ENCODE data around the gene TSKS. TPM values are rescaled to one million over a fixed set of nuclear protein-coding genes. Genes with fewer than 3 reads are reported as not detected.

Gene TSKS
- polyA plus RNA-seq, 3 donors: 0.37 to 0.81 (median 0.51) TPM

DNA sequence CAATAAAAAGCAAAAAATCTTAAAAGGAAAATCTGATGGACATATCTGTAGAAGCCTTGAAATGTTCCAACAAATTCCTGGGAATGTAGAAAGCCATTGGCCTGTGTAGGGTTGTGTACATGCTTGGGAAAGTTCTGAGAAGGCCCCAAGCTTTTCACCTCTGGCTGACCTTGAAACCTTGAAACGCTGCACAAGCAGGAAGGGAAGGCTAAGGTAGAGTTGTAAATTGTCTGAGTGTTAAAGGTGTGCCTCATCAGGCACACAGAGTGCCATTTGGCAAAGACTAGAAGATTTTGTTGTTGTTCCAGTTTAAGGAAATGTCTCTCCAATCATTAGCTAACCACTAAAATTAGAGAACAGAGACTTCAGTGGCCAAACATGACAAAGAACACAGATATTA, 10.4 kb downstream of the TSKS start:
- peaks cover 8 to 23% (median 18%) of the 10 kb centered on the region in 7 donors for H3K9me3 Mint-ChIP-seq
- H3K27ac ChIP-seq (ENCODE audit: low read depth in 1 of 2, low read length in 2 of 2): no peak overlapping the region
- no peaks in the 10 kb centered on the region for H4K20me1 ChIP-seq (ENCODE audit: insufficient read depth, low read length)
- H3K27ac Mint-ChIP-seq: no peak overlapping the region
- H3K27me3 Mint-ChIP-seq (ENCODE audit: low read depth in 3 of 3): peaks cover 0 to 8% (median 3%) of the 10 kb centered on the region in 3 donors
- H2AFZ ChIP-seq (ENCODE audit: insufficient read depth, low read depth, low read length, poor library complexity, severe bottlenecking): no peak overlapping the region
- TF ChIP-seq, protein P1, sequence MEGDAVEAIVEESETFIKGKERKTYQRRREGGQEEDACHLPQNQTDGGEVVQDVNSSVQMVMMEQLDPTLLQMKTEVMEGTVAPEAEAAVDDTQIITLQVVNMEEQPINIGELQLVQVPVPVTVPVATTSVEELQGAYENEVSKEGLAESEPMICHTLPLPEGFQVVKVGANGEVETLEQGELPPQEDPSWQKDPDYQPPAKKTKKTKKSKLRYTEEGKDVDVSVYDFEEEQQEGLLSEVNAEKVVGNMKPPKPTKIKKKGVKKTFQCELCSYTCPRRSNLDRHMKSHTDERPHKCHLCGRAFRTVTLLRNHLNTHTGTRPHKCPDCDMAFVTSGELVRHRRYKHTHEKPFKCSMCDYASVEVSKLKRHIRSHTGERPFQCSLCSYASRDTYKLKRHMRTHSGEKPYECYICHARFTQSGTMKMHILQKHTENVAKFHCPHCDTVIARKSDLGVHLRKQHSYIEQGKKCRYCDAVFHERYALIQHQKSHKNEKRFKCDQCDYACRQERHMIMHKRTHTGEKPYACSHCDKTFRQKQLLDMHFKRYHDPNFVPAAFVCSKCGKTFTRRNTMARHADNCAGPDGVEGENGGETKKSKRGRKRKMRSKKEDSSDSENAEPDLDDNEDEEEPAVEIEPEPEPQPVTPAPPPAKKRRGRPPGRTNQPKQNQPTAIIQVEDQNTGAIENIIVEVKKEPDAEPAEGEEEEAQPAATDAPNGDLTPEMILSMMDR (IDR thresholded peaks at IDR 0.05): no peak
- H3K9me3 ChIP-seq (replicated peaks in 1 of 2; ENCODE audit: control insufficient read depth in 1 of 2, insufficient read depth in 1 of 2, low read length in 2 of 2): peaks cover 8 to 12% of the 10 kb centered on the region in 2 donors
- intact Hi-C loops (cut with micrococcal nuclease): no loop called here
- no peak overlapping the region for H3K4me3 Mint-ChIP-seq
- no peaks in the 10 kb centered on the region for H3K36me3 Mint-ChIP-seq
- DNase-seq: no peak
- no peaks in the 10 kb centered on the region for H3K79me2 ChIP-seq (ENCODE audit: insufficient read depth, low read length)
- 75% methylated on average over 1 of the region's 1 CpG for WGBS (ENCODE audit: insufficient coverage)
- H3K36me3 ChIP-seq (replicated peaks in 1 of 2; ENCODE audit: control insufficient read depth in 1 of 2, insufficient read depth in 2 of 2, low read length in 2 of 2): no peaks in the 10 kb centered on the region
- no peak overlapping the region for H3K4me3 ChIP-seq (replicated peaks in 1 of 3; ENCODE audit: low read depth in 2 of 3, low read length in 3 of 3)
- H3K4me2 ChIP-seq (replicated peaks; ENCODE audit: extremely low read depth, low read length, poor library complexity, severe bottlenecking): no peak overlapping the region
- no peaks in the 10 kb centered on the region for H3K4me1 Mint-ChIP-seq
- H3K4me1 ChIP-seq (ENCODE audit: control insufficient read depth in 1 of 2, insufficient read depth in 2 of 2, low read length in 2 of 2): no peaks in the 10 kb centered on the region
- H3K27me3 ChIP-seq (ENCODE audit: control insufficient read depth in 2 of 2, insufficient read depth in 2 of 2, low read length in 2 of 2): no peaks in the 10 kb centered on the region
- no peak overlapping the region for H3K9ac ChIP-seq (ENCODE audit: insufficient read depth, low read length, poor library complexity, severe bottlenecking)

DNA sequence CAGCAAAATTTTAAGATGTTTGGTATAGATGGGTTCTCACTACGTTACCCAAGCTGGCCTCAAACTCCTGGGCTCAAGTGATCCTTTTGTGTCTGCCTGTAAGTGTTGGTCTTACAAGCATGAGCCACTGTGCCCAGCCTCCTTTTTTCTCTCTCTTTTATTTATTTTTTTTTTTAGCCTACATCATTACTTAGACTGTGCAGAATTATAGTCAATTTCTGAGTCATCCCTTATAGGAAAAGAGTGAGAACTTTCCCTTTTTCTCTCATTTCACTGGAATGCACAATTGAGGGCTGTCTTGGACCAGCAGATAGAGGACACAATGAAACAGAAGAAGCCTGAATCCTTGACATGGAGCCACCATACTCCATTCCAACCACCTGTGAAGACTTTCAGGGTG, 13.3 kb downstream of the TSKS start:
- Histone ChIP-seq H3K9ac (ENCODE audit: insufficient read depth, low read length, poor library complexity, severe bottlenecking) (no peak overlapping the region), H3K4me2 (replicated peaks; ENCODE audit: extremely low read depth, low read length, poor library complexity, severe bottlenecking) (no peak overlapping the region), H3K4me1 (ENCODE audit: control insufficient read depth in 1 of 2, insufficient read depth in 2 of 2, low read length in 2 of 2) (peaks cover 0 to 4% of the 10 kb centered on the region in 2 donors), H3K27ac (ENCODE audit: low read depth in 1 of 2, low read length in 2 of 2) (no peak overlapping the region), H3K36me3 (replicated peaks in 1 of 2; ENCODE audit: control insufficient read depth in 1 of 2, insufficient read depth in 2 of 2, low read length in 2 of 2) (no peaks in the 10 kb centered on the region), H3K79me2 (ENCODE audit: insufficient read depth, low read length) (no peaks in the 10 kb centered on the region), H3K9me3 (replicated peaks in 1 of 2; ENCODE audit: control insufficient read depth in 1 of 2, insufficient read depth in 1 of 2, low read length in 2 of 2) (peaks cover 0 to 4% of the 10 kb centered on the region in 2 donors), H3K4me3 (replicated peaks in 1 of 3; ENCODE audit: low read depth in 2 of 3, low read length in 3 of 3) (no peak overlapping the region), H3K27me3 (ENCODE audit: control insufficient read depth in 2 of 2, insufficient read depth in 2 of 2, low read length in 2 of 2) (no peaks in the 10 kb centered on the region), H2AFZ (ENCODE audit: insufficient read depth, low read depth, low read length, poor library complexity, severe bottlenecking) (no peak overlapping the region), H4K20me1 (ENCODE audit: insufficient read depth, low read length) (no peaks in the 10 kb centered on the region)
- peaks cover 14% of the 10 kb centered on the region for H3K4me1 Mint-ChIP-seq
- TF ChIP-seq, protein P1 (IDR thresholded peaks at IDR 0.05): no peak
- no CpG with 5 or more reads among the region's 1 CpG for WGBS (ENCODE audit: insufficient coverage)
- intact Hi-C loops (cut with micrococcal nuclease): no loop called here
- H3K4me3 Mint-ChIP-seq: no peak overlapping the region
- peaks cover 0 to 6% of the 10 kb centered on the region in 2 donors for H3K36me3 Mint-ChIP-seq
- no peak for DNase-seq
- H3K9me3 Mint-ChIP-seq: peaks cover 5 to 28% (median 12%) of the 10 kb centered on the region in 7 donors
- H3K27ac Mint-ChIP-seq: no peak overlapping the region
- peaks cover 0 to 8% (median 7%) of the 10 kb centered on the region in 3 donors for H3K27me3 Mint-ChIP-seq (ENCODE audit: low read depth in 3 of 3)
